GM13977 (cell line): ENCODE measurements around the gene RBM19.

Experiments used
- DNase-seq: peaks from one replicate; pipeline ENCODE4 v3.0.0; 2012; ENCODE audit warnings: low spot score
- in situ Hi-C: fragments of 300-500 bp; cut with MboI; formaldehyde crosslinking; loops from one replicate; pipeline ENCODE4 v1.12.0; 2022; ENCODE audit warnings: low sequenced_read_pairs, low pct_unique_long_range_greater_than_20kb, mixed read lengths, inconsistent platforms; ENCODE audit not compliant: unreplicated experiment
- TF ChIP-seq, protein P1 (sequence below): IDR thresholded peaks from 2 replicates; pipeline ENCODE4 v1.5.1; 2012; ENCODE audit warnings: mild to moderate bottlenecking, control low read depth; ENCODE audit not compliant: insufficient read depth; ENCODE audit errors: extremely low read depth, missing control alignments

RBM19 gene

DNA sequence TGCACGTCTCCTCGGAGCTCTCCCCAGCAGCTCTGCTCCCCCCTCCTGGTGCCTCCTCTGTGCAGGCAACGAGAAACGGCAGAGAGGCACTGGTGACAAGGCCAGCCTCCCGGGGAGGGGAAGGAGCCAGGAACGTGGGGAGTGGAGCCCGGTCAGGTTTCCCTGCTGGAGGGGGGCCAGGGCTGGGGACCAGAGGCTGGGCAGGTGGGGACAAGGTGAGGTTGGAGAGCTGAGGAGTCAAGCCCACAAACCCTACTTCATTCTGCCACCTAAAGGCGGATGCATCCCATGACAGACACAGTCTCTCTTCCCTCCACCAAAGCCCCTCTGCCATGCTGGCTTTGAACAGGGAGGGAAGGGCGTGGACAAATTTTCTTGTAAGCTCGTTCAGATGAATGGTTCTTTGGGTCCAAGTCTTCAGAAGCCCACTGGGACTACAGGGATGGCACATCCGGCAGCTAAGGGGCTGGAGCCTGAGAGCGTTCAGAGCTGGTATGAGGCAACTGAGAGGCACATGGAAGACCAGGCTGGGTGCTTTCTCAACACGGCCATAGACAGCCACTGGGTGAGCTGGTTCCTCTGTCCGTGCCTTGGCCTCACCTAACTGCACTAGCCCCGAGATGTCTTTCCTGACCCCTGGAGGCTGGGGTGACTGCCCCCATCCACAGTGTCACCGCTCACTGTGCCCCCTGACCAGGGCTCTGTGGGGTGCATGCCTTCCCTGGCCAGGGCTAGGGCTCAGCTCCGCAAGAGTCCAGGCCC is 105.9 kb downstream of the RBM19 start:
- no peak for DNase-seq
- TF ChIP-seq, protein P1, sequence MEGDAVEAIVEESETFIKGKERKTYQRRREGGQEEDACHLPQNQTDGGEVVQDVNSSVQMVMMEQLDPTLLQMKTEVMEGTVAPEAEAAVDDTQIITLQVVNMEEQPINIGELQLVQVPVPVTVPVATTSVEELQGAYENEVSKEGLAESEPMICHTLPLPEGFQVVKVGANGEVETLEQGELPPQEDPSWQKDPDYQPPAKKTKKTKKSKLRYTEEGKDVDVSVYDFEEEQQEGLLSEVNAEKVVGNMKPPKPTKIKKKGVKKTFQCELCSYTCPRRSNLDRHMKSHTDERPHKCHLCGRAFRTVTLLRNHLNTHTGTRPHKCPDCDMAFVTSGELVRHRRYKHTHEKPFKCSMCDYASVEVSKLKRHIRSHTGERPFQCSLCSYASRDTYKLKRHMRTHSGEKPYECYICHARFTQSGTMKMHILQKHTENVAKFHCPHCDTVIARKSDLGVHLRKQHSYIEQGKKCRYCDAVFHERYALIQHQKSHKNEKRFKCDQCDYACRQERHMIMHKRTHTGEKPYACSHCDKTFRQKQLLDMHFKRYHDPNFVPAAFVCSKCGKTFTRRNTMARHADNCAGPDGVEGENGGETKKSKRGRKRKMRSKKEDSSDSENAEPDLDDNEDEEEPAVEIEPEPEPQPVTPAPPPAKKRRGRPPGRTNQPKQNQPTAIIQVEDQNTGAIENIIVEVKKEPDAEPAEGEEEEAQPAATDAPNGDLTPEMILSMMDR: no peak
- in situ Hi-C loops: no loop called here

DNA sequence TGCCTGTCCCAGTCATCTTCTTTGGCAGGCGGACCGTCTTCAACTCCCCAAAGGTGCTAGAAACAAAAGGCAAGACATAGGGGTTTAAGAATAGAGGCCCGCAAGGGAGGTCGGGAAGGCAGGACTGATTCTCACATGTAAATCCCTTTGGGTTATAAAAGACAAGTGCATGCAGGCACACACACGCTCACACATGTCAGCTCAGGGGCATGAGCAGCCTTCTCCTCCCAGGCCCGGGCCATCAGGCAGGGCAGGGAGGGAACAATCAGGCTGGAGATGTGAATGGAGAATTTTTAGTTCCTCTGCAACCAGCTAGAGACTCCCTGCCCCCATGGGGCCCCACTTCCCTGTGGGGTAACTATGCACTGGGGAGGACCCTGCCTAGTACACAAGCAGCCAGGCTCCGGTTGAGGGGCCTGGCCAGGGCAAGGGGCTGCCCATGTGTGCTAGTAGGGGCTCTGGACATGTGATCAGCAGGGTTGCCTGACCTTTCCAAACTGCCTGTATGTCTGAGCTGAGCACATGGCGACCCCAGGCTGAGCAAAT is 107.2 kb downstream of the RBM19 start:
- in situ Hi-C loops: no loop called here
- DNase-seq: no peak
- TF ChIP-seq, protein P1: no peak

GRCh38 chr12:113857371-113857770 is 108.8 kb downstream of the RBM19 start:
- DNase-seq: no peak
- TF ChIP-seq, protein P1: no peak
- in situ Hi-C loops: no loop called here

GRCh38 chr12:113855998-113856397 is 110.1 kb downstream of the RBM19 start:
- TF ChIP-seq, protein P1: no peak
- no peak for DNase-seq
- in situ Hi-C loops: no loop called here

GRCh38 chr12:113854385-113855142 is 111.6 kb downstream of the RBM19 start:
- TF ChIP-seq, protein P1: no peak
- no peak for DNase-seq
- in situ Hi-C loops: no loop called here

GRCh38 chr12:113853491-113853890 is 112.6 kb downstream of the RBM19 start:
- TF ChIP-seq, protein P1: no peak
- in situ Hi-C loops: no loop called here
- no peak for DNase-seq
